ENCODE results near the gene KRTCAP3. TPM values are rescaled to one million over a fixed set of nuclear protein-coding genes. Genes with fewer than 3 reads are reported as not detected.

KRTCAP3 gene
- total RNA-seq, 2 donors from 2014 or later: 27.0 to 29.7 TPM

DNA sequence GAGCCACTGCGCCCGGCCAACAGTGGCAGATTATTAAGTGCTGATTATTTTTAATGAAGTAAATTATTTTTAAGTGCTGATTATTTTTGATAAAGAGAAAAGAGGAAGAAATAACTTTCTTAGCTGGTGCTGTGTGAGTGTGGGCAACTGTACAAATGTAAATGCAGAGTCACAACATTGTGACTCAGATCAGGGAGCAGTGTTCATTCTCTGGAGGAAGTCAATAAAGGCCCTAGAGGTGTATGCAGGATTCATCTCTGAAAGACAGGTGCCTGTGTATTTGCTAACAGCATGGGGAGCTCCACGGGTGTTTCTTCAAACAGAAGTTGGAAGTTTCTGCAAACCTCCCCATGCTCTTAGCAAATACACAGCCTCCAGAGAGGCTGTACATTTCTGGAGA lies 6.2 kb downstream of the KRTCAP3 start:
- H3K9me3 ChIP-seq (ENCODE audit: control insufficient read depth, low read length): no peaks in the 10 kb centered on the region
- H3K27ac Mint-ChIP-seq: no peak overlapping the region
- no peak overlapping the region for H3K4me3 Mint-ChIP-seq
- no peaks in the 10 kb centered on the region for H3K27me3 ChIP-seq (ENCODE audit: control insufficient read depth, insufficient read depth, low read length, poor library complexity, severe bottlenecking)
- H3K36me3 Mint-ChIP-seq (ENCODE audit: low read depth): peaks cover 57% of the 10 kb centered on the region
- no peak for DNase-seq
- H3K36me3 ChIP-seq (ENCODE audit: control insufficient read depth, insufficient read depth, low read length): peaks cover 24% of the 10 kb centered on the region
- no peak overlapping the region for H3K27ac ChIP-seq (ENCODE audit: low read depth, low read length)
- no peaks in the 10 kb centered on the region for H3K4me1 ChIP-seq (ENCODE audit: control insufficient read depth, insufficient read depth, low read length)
- TF ChIP-seq CTCF (conservative IDR thresholded peaks at IDR 0.05): no peak
- no peak overlapping the region for H3K9ac ChIP-seq (ENCODE audit: extremely low read depth, low read length, poor library complexity, severe bottlenecking)
- WGBS, 2 experiments (ENCODE audit: insufficient coverage in 1 of 2, insufficient read length in 1 of 2): 57 to 67% methylated on average over 3 of the region's 3 CpGs
- H3K9me3 Mint-ChIP-seq: no peaks in the 10 kb centered on the region
- H3K27me3 Mint-ChIP-seq (ENCODE audit: insufficient read depth): no peaks in the 10 kb centered on the region
- no peak overlapping the region for H3K4me3 ChIP-seq (ENCODE audit: low read length)
- no peaks in the 10 kb centered on the region for H3K4me1 Mint-ChIP-seq

DNA sequence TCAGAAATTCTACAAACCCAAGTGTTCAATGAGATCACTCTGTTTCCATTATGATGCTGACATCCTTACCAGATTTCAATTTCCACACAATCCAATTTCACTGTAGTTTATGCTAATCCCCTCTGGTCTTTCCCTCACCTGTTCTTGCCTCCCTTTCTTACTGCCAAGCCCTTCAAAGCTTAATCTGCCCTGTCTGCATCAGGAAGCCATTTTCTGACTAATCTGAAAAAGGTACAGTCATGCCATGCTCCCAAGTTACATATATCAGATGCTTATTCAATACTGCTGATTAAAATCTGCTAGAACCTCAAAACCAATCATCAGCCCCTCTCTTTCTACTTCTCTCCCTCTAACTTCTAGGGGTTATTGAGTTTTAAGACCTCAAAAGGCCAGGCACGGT lies 8.9 kb downstream of the KRTCAP3 start:
- Histone ChIP-seq H3K27me3 (ENCODE audit: control insufficient read depth, insufficient read depth, low read length, poor library complexity, severe bottlenecking) (no peaks in the 10 kb centered on the region), H3K4me1 (ENCODE audit: control insufficient read depth, insufficient read depth, low read length) (no peaks in the 10 kb centered on the region), H3K27ac (ENCODE audit: low read depth, low read length) (no peak overlapping the region), H3K9me3 (ENCODE audit: control insufficient read depth, low read length) (no peaks in the 10 kb centered on the region), H3K36me3 (ENCODE audit: control insufficient read depth, insufficient read depth, low read length) (peaks cover 19% of the 10 kb centered on the region), H3K9ac (ENCODE audit: extremely low read depth, low read length, poor library complexity, severe bottlenecking) (no peak overlapping the region), H3K4me3 (ENCODE audit: low read length) (no peak overlapping the region)
- no peaks in the 10 kb centered on the region for H3K27me3 Mint-ChIP-seq (ENCODE audit: insufficient read depth)
- no peak overlapping the region for H3K27ac Mint-ChIP-seq
- no peaks in the 10 kb centered on the region for H3K4me1 Mint-ChIP-seq
- H3K9me3 Mint-ChIP-seq: no peaks in the 10 kb centered on the region
- H3K36me3 Mint-ChIP-seq (ENCODE audit: low read depth): peaks cover 53% of the 10 kb centered on the region
- DNase-seq: no peak
- WGBS, 2 experiments (ENCODE audit: insufficient coverage in 1 of 2, insufficient read length in 1 of 2): 33% methylated on average over 1 of the region's 1 CpG; no CpG with 5 or more reads in 1 of the 2 experiments
- no peak overlapping the region for H3K4me3 Mint-ChIP-seq
- no peak for TF ChIP-seq CTCF (conservative IDR thresholded peaks at IDR 0.05)

DNA sequence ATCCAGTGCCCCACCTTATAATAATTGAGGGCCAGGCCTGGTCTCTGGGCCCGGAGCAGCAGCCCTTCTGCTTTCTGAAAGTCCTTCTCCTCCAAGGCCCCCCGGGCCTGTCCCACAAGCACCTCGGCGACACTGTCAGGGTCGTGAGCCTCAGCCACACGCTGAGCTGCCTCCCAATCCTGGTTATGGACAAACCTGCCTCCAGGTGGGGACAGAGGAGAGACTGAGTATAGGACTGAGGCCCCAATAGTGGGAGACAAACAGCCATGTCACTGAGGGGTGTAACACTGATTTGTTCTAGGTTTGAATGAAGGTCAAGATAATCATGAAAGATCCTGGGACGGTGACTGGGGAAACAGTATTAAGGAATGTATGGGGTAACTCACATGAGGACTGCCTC lies 11.8 kb downstream of the KRTCAP3 start:
- H3K27me3 Mint-ChIP-seq (ENCODE audit: insufficient read depth): no peaks in the 10 kb centered on the region
- no peaks in the 10 kb centered on the region for H3K4me1 ChIP-seq (ENCODE audit: control insufficient read depth, insufficient read depth, low read length)
- TF ChIP-seq CTCF (conservative IDR thresholded peaks at IDR 0.05): peak; percentile 49
- no peak overlapping the region for H3K4me3 ChIP-seq (ENCODE audit: low read length)
- DNase-seq: peak; percentile 57
- no peaks in the 10 kb centered on the region for H3K9me3 ChIP-seq (ENCODE audit: control insufficient read depth, low read length)
- 86 to 92% methylated on average over 6 to 7 of the region's 7 CpGs for WGBS, 2 experiments (ENCODE audit: insufficient coverage in 1 of 2, insufficient read length in 1 of 2)
- H3K27ac Mint-ChIP-seq: peak overlapping the region; percentile 0
- H3K27ac ChIP-seq (ENCODE audit: low read depth, low read length): no peak overlapping the region
- no peaks in the 10 kb centered on the region for H3K9me3 Mint-ChIP-seq
- peaks cover 22% of the 10 kb centered on the region for H3K36me3 ChIP-seq (ENCODE audit: control insufficient read depth, insufficient read depth, low read length)
- H3K4me1 Mint-ChIP-seq: no peaks in the 10 kb centered on the region
- H3K27me3 ChIP-seq (ENCODE audit: control insufficient read depth, insufficient read depth, low read length, poor library complexity, severe bottlenecking): no peaks in the 10 kb centered on the region
- H3K36me3 Mint-ChIP-seq (ENCODE audit: low read depth): peaks cover 45% of the 10 kb centered on the region
- H3K4me3 Mint-ChIP-seq: no peak overlapping the region
- H3K9ac ChIP-seq (ENCODE audit: extremely low read depth, low read length, poor library complexity, severe bottlenecking): no peak overlapping the region
